Mucosa of descending colon (tissue), 3 donors: Measurements from ENCODE around the gene CASP8AP2. TPM values are rescaled to one million over a fixed set of nuclear protein-coding genes. Genes with fewer than 3 reads are reported as not detected.
"Not testable (repeated sequence)": the region's sequence is repeated elsewhere in the genome, so short reads cannot be mapped to it uniquely, and the experiment has no call there.

Source experiments
- ATAC-seq: fragments of 200-7000 bp; cut with Tn5 transposase; one replicate; pipeline ENCODE4 v1.9.1; 2020; ENCODE audit warnings: mild to moderate bottlenecking, moderate library complexity
- DNase-seq, 3 donors: peaks; one replicate each; pipeline ENCODE4 v3.0.0-alpha.2; 2020
- H3K36me3 ChIP-seq: fragments of 200-600 bp; one replicate; pipeline ENCODE4 v1.8.0; 2021; ENCODE audit warnings: low read depth, mild to moderate bottlenecking
- H3K4me1 ChIP-seq: fragments of 200-600 bp; one replicate; pipeline ENCODE4 v1.8.0; 2021; ENCODE audit warnings: low read depth, mild to moderate bottlenecking
- H3K4me3 ChIP-seq: fragments of 200-600 bp; one replicate; pipeline ENCODE4 v1.8.0; 2021; ENCODE audit warnings: mild to moderate bottlenecking
- H3K9me3 ChIP-seq: fragments of 200-600 bp; one replicate; pipeline ENCODE4 v1.8.0; 2021; ENCODE audit warnings: mild to moderate bottlenecking
- intact Hi-C, 2 donors: fragments of 100-400 bp; cut with DNase I in 1 of 2; cut with micrococcal nuclease in 1 of 2; formaldehyde crosslinking; loops; one replicate each; pipeline versions ENCODE4 v1.11.0 to v1.11.1; 2022; cut with DNase I, micrococcal nuclease
- total RNA-seq, 3 donors: library from RNA; stranded (reverse); fragmentation: NEBNext Ultra II Directional in 2 of 3; extraction: Animal tissue kit (Norgen Biotek cat#: 25700) in 2 of 3; gene quantifications; one replicate each; pipeline versions ENCODE4 v1.2.1 to v1.2.4, GENCODE V29; 2021 to 2023
- TF ChIP-seq, protein P1 (sequence below): fragments of 200-600 bp; IDR thresholded peaks from one replicate; pipeline ENCODE4 v1.8.0; 2022; ENCODE audit warnings: antibody characterized with exemption, mild to moderate bottlenecking
- donor health status: DM: no; HTN: no; CAD: no; lungs with moderate emphysema.
- donor health status: DM: no; HTN: no; CAD: no.
- donor health status: DM: no; HTN: yes; CAD: no.

The CASP8AP2 gene
- total RNA-seq, 3 donors from 2014 or later, result 11.7 to 23.3 (median 15.7) TPM

DNA sequence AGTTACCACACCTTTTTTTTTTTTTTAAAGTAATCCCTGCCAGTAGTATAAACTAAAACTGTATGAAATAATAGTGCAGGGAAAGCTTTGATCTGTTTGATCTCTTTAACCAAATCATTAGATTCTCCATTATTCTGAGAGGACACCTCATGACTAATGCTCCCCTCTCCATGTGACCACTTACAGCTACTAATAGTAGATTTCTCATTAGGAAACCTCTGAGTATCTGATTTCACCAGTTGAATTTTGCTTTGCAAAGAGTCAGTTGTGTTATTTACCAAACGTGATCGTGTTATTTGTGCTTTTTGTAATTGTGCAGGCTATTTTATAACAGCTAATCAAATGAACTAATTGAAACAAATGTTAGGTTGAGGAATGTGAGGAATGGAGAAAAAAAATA lies 12.5 kb downstream of the CASP8AP2 start:
- ATAC-seq (no peak), DNase-seq (no peak)
- H3K4me1 ChIP-seq, result no peaks in the 10 kb centered on the region
- H3K9me3 ChIP-seq, result no peaks in the 10 kb centered on the region
- no peaks in the 10 kb centered on the region for H3K36me3 ChIP-seq
- intact Hi-C loops, result no loop called here
- TF ChIP-seq, protein P1, sequence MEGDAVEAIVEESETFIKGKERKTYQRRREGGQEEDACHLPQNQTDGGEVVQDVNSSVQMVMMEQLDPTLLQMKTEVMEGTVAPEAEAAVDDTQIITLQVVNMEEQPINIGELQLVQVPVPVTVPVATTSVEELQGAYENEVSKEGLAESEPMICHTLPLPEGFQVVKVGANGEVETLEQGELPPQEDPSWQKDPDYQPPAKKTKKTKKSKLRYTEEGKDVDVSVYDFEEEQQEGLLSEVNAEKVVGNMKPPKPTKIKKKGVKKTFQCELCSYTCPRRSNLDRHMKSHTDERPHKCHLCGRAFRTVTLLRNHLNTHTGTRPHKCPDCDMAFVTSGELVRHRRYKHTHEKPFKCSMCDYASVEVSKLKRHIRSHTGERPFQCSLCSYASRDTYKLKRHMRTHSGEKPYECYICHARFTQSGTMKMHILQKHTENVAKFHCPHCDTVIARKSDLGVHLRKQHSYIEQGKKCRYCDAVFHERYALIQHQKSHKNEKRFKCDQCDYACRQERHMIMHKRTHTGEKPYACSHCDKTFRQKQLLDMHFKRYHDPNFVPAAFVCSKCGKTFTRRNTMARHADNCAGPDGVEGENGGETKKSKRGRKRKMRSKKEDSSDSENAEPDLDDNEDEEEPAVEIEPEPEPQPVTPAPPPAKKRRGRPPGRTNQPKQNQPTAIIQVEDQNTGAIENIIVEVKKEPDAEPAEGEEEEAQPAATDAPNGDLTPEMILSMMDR, result no peak
- H3K4me3 ChIP-seq, result no peak overlapping the region

DNA sequence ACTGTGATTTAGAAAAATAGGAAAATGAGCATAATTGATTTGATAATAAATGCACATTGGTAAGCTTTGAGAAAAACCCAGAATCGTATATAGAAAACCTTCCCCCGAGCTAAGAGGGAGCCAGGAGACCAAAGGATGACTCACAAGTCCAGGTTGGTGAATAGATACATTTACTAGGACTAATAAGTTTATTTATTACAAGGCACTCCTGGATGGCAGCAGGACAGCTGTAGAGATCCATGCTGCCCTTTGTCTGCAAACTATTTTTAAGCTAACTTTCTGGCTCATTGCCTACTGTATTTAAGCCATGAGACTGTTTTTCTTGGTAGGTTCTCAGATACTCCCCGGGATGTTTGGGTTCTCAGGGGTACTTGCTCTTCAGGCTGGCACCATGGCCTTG lies 13.4 kb downstream of the CASP8AP2 start:
- no peak for ATAC-seq

DNA sequence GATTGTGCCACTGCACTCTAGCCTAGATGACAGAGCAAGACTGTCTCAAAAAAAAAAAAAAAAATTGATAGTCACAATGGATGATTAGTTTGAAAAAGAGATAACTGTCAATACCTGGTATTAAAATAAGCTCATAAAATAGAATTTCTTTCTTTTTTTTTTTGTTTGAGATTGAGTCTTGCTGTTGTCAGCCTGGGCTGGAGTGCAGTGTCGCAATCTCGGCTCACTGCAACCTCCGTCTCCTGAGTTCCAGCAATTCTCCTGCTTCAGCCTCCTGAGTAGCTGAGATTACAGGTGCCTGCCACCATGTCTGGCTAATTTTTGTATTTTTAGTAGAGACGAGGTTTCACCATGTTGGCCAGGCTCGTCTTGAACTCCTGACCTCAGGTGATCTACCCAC lies 17.8 kb downstream of the CASP8AP2 start:
- ATAC-seq, DNase-seq, intact Hi-C loops, H3K4me3 ChIP-seq, H3K9me3 ChIP-seq, H3K4me1 ChIP-seq, H3K36me3 ChIP-seq: not testable (repeated sequence)

More for the DNA sequence above, 13.4 kb downstream of the CASP8AP2 start:
- H3K36me3 ChIP-seq, result no peaks in the 10 kb centered on the region
- H3K9me3 ChIP-seq, result no peaks in the 10 kb centered on the region
- H3K4me3 ChIP-seq, result no peak overlapping the region
- intact Hi-C loops, result no loop called here
- DNase-seq, result no peak
- TF ChIP-seq, protein P1, result no peak
- no peaks in the 10 kb centered on the region for H3K4me1 ChIP-seq

DNA sequence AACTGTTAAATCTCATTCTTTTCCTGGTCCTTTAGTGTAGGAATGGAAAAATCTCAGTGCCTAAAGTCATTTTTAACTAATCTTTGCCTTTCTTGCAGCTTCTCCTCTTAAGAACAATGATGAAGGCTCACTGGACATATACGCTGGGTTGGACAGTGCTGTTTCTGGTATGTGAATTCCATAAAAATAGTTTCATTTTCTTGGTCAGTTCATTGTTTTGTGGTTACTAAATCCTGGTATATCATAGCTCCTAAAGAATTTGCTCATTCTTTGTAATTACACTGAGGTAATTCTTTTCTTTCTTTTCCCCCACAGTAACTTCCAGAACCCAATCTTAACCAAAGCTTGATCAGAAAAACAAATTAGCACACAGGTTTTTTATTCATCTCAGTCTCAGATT lies 23.4 kb downstream of the CASP8AP2 start:
- intact Hi-C loops, result no loop called here
- Histone ChIP-seq H3K4me1 (no peaks in the 10 kb centered on the region), H3K4me3 (no peak overlapping the region), H3K9me3 (no peaks in the 10 kb centered on the region), H3K36me3 (no peaks in the 10 kb centered on the region)
- DNase-seq (no peak), ATAC-seq (no peak)
- TF ChIP-seq, protein P1, result no peak

DNA sequence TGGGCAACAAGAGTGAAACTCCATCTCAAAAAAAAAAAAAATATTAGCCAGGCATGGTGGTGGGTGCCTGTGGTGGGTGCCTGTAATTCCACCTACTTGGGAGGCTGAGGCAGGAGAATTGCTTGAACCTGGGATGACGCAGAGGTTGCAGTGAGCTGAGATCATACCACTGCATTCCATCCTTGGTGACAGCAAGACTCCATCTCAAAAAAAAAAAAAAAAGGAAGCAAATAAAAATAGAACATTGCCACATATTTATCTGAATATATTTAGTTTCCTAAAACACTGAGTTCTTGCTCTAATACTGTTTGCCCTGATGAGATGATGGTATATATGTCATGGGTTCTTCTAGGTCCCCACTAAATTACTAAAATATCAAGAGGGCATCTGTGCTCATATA lies 28.4 kb downstream of the CASP8AP2 start:
- DNase-seq (no peak), ATAC-seq (no peak)
- H3K9me3 ChIP-seq, result no peaks in the 10 kb centered on the region
- TF ChIP-seq, protein P1, result no peak
- intact Hi-C loops, result no loop called here
- H3K4me3 ChIP-seq, result no peak overlapping the region
- no peaks in the 10 kb centered on the region for H3K4me1 ChIP-seq
- H3K36me3 ChIP-seq, result no peaks in the 10 kb centered on the region

DNA sequence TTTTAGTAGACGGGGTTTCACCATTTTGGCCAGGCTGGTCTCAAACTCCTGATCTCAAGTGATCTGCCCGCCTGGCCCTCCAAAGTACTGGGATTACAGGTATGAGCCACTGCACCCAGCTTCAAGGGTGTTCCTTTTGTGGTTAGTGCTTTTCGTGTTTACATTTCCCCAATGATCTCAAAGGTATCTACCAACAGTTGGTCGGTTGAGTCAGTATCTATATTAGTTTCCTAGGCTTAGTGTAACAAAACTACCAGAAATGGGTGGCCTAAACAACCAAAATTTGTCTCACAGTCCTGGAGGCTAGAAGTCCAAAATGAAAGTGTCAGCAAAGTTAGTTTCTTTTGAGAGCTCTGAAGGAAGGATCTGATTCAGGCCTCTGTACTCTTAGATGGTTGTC lies 30.1 kb downstream of the CASP8AP2 start:
- no peak overlapping the region for H3K4me3 ChIP-seq
- intact Hi-C loops, result no loop called here
- no peaks in the 10 kb centered on the region for H3K9me3 ChIP-seq
- no peaks in the 10 kb centered on the region for H3K36me3 ChIP-seq
- TF ChIP-seq, protein P1, result no peak
- ATAC-seq (no peak), DNase-seq (no peak)
- H3K4me1 ChIP-seq, result no peaks in the 10 kb centered on the region
